K562 (cell line): ENCODE data around the gene LMTK2. TPM values are rescaled to one million over a fixed set of nuclear protein-coding genes. Genes with fewer than 3 reads are reported as not detected.

ENCODE experiments used
- ATAC-seq: fragments of 200-7000 bp; cut with Tn5 transposase; 3 replicates; pipeline ENCODE4 v1.9.1; 2020; ENCODE audit warnings: moderate library complexity
- BruUV-seq: library from RNA; stranded (reverse); fragments of 400-500 nt; replicated peaks from 2 replicates; lab custom pipeline; 2021; lab: Mats Ljungman, UMichigan
- CTCF ChIA-PET: fragments of 300-600 bp; formaldehyde crosslinking; extraction: SDS; loops from one replicate; lab custom pipeline; 2021; ENCODE audit warnings: low intra/inter-chr PET ratio; lab: Yijun Ruan, JAX
- POLR2A ChIA-PET: fragments of 300-600, 350-650 bp; sonication (Branson Sonifier 250); formaldehyde crosslinking; extraction: SDS; loops from one replicate; lab custom pipeline; 2021; ENCODE audit warnings: antibody characterized with exemption, inconsistent platforms; lab: Yijun Ruan, JAX
- DNase-seq, 4 experiments: peaks; one replicate each; pipeline versions ENCODE4 v3.0.0 to v3.0.0-alpha.2; 2011 to 2018; ENCODE audit warnings: low spot score in 3 of 4, mixed read lengths in 3 of 4; ENCODE audit errors: extremely low read depth in 1 of 4
- FAIRE-seq: peaks from 2 replicates; lab custom pipeline; 2011; peaks lifted over from hg19 to GRCh38; lab: Jason Lieb, UNC
- H2AFZ ChIP-seq: 2 replicates; pipeline ENCODE4 v1.6.0; 2011; ENCODE audit warnings: low read depth, low read length, control low read depth, inconsistent platforms
- H3K27ac ChIP-seq: fragments of 200-600 bp; 3 replicates; pipeline ENCODE4 v1.8.0; 2011; ENCODE audit warnings: low read depth, mild to moderate bottlenecking, control low read depth, inconsistent platforms, low read length, moderate library complexity, mixed read lengths; ENCODE audit errors: extremely low read depth
- H3K27me3 ChIP-seq, 2 experiments: fragments of 300-600 bp in 1 of 2; 2 replicates in 1 of 2; 3 replicates in 1 of 2; pipeline versions ENCODE4 v1.6.0 to v1.8.0; 2011; ENCODE audit warnings: inconsistent platforms in 2 of 2, low read length in 2 of 2, mild to moderate bottlenecking in 1 of 2, mixed read lengths in 1 of 2, moderate library complexity in 1 of 2; ENCODE audit not compliant: control insufficient read depth in 2 of 2, insufficient read depth in 2 of 2
- H3K36me3 ChIP-seq: fragments of 300-600 bp; 3 replicates; pipeline ENCODE4 v1.8.0; 2011; ENCODE audit warnings: mild to moderate bottlenecking, low read length, inconsistent platforms; ENCODE audit not compliant: control insufficient read depth, insufficient read depth
- H3K4me1 ChIP-seq, 2 experiments: fragments of 200-600 bp in 1 of 2; replicated peaks in 1 of 2; 2 replicates in 1 of 2; 3 replicates in 1 of 2; pipeline versions ENCODE4 v1.5.1 to v1.8.0; 2011; ENCODE audit warnings: inconsistent platforms in 2 of 2, low read length in 2 of 2, mild to moderate bottlenecking in 1 of 2, mixed read lengths in 1 of 2, moderate library complexity in 1 of 2; ENCODE audit not compliant: control insufficient read depth in 2 of 2, insufficient read depth in 2 of 2
- H3K4me2 ChIP-seq: 2 replicates; pipeline ENCODE4 v1.6.1; 2011; ENCODE audit warnings: low read length, control low read depth, inconsistent platforms, mixed read lengths; ENCODE audit not compliant: insufficient read depth
- H3K4me3 ChIP-seq: fragments of 200-600 bp; sonication (generic), shearing (Covaris generic); 2 replicates; pipeline ENCODE4 v1.5.1; 2016; ENCODE audit warnings: control low read depth, inconsistent platforms
- H3K79me2 ChIP-seq: fragments of 200-600 bp; 3 replicates; pipeline ENCODE4 v1.8.0; 2011; ENCODE audit warnings: low read length, inconsistent platforms; ENCODE audit not compliant: control insufficient read depth, insufficient read depth
- H3K9ac ChIP-seq, 2 experiments: 2 replicates each; pipeline versions ENCODE4 v1.6.0 to v1.6.1; 2011; ENCODE audit warnings: low read depth in 2 of 2, low read length in 2 of 2, control low read depth in 1 of 2, inconsistent platforms in 1 of 2, mild to moderate bottlenecking in 1 of 2, mixed read lengths in 1 of 2; ENCODE audit not compliant: insufficient read depth in 1 of 2
- H3K9me1 ChIP-seq: one replicate; pipeline ENCODE4 v1.6.0; 2011; ENCODE audit warnings: inconsistent platforms, mild to moderate bottlenecking, low read length, moderate library complexity; ENCODE audit not compliant: control insufficient read depth, insufficient read depth
- H3K9me3 ChIP-seq: replicated peaks from 2 replicates; pipeline ENCODE4 v1.5.1; 2011; ENCODE audit warnings: low read depth, low read length, inconsistent platforms; ENCODE audit not compliant: control insufficient read depth, insufficient read depth
- H4K20me1 ChIP-seq: replicated peaks from 2 replicates; pipeline ENCODE4 v1.6.1; 2011; ENCODE audit warnings: low read length, inconsistent platforms, mixed read lengths; ENCODE audit not compliant: control insufficient read depth, insufficient read depth
- CBX3 ChIP-seq, 2 experiments: IDR thresholded peaks; 1 replicate in 1 of 2; 2 replicates in 1 of 2; pipeline ENCODE4 v1.6.1; 2012; ENCODE audit warnings: inconsistent platforms in 2 of 2, low read length in 2 of 2, borderline replicate concordance in 1 of 2, control low read depth in 1 of 2
- DNMT1 ChIP-seq: fragments of 450-650 bp; IDR thresholded peaks from 2 replicates; pipeline ENCODE4 v1.6.1; 2016; ENCODE audit warnings: antibody characterized with exemption, mild to moderate bottlenecking
- FOXP1 ChIP-seq: sonication (generic); formaldehyde crosslinking; IDR thresholded peaks from 2 replicates; pipeline ENCODE4 v1.8.0; 2022; ENCODE audit warnings: mild to moderate bottlenecking, missing genetic modification reagents
- GABPB2 ChIP-seq: fragments of 250-450 bp; sonication (Bioruptor Pico); conservative IDR thresholded peaks from 2 replicates; pipeline ENCODE4 v1.5.1; 2021; ENCODE audit warnings: mild to moderate bottlenecking
- HNRNPUL1 ChIP-seq: fragments of 200-400 bp; formaldehyde crosslinking; IDR thresholded peaks from 2 replicates; pipeline ENCODE4 v1.6.1; 2017; ENCODE audit warnings: low read length
- ILK ChIP-seq: fragments of 450-650 bp; IDR thresholded peaks from 2 replicates; pipeline ENCODE4 v1.6.1; 2016; ENCODE audit warnings: missing genetic modification characterization, low read depth, mild to moderate bottlenecking, missing compliant biosample characterization, moderate library complexity, borderline replicate concordance
- POLR3G ChIP-seq: IDR thresholded peaks from 2 replicates; pipeline ENCODE4 v1.6.1; 2011; ENCODE audit not compliant: insufficient read length, insufficient replicate concordance; ENCODE audit errors: extremely low read depth
- RBM25 ChIP-seq: fragments of 200-400 bp; formaldehyde crosslinking; IDR thresholded peaks from 2 replicates; pipeline ENCODE4 v1.6.1; 2018; ENCODE audit warnings: low read length, low read depth, moderate library complexity; ENCODE audit not compliant: severe bottlenecking
- RFX7 ChIP-seq: fragments of 250-450 bp; sonication (Bioruptor Pico); IDR thresholded peaks from 2 replicates; pipeline ENCODE4 v1.5.1; 2021; ENCODE audit warnings: mild to moderate bottlenecking
- TBP ChIP-seq: optimal IDR thresholded peaks from 2 replicates; pipeline ENCODE3; 2011; ENCODE audit warnings: low read depth, low read length, improper control_type of control experiment
- TRIM28 ChIP-seq: fragments of 450-650 bp; IDR thresholded peaks from 2 replicates; pipeline ENCODE4 v1.6.1; 2017
- ZNF134 ChIP-seq: fragments of 250-450 bp; sonication (Bioruptor Pico); conservative IDR thresholded peaks from 2 replicates; pipeline ENCODE4 v1.4.0; 2020
- ZNF316 ChIP-seq: fragments of 450-650 bp; IDR thresholded peaks from 2 replicates; pipeline ENCODE4 v1.6.1; 2016
- WGBS: fragments of 100-300 bp; shearing (Covaris generic); methylation state at CpG from one replicate; pipeline ENCODE4 v1.1.6; 2016; ENCODE audit warnings: low coverage, mixed read lengths; ENCODE audit not compliant: insufficient coverage; ENCODE audit errors: missing lambda C conversion rate; 5-methylcytosine and 5-hydroxymethylcytosine counted together
- in situ Hi-C: fragments of 300-500 bp; cut with MboI; formaldehyde crosslinking; loops from 4 replicates; pipeline ENCODE4 v1.15.0; 2018; ENCODE audit warnings: inconsistent platforms, mixed read lengths
- intact Hi-C: fragments of 100-400 bp; cut with micrococcal nuclease; formaldehyde crosslinking; loops from 2 replicates; pipeline ENCODE4 v1.14.2; 2022
- polyA plus RNA-seq, 8 experiments: library from polyadenylated mRNA; depleted of rRNA in 4 of 8; stranded (reverse) in 5 of 8; unstranded in 3 of 8; fragments of >200 nt; fragmentation: Nextera tagmentation in 2 of 8; fragmentation: Illumina TruSeq in 1 of 8; extraction: Ambion mirVana in 2 of 8; extraction: Trizol in 1 of 8; gene quantifications; 2 replicates each; pipeline versions ENCODE4 v1.2.1 to v1.2.3, GENCODE V29; 2011 to 2014; ENCODE audit warnings: inconsistent platforms in 1 of 8, missing spikeins in 1 of 8
- total RNA-seq, 7 experiments: library from RNA; depleted of rRNA in 6 of 7; stranded (reverse); fragments of >200 nt in 6 of 7; fragmentation: Illumina TruSeq in 2 of 7; extraction: Trizol in 2 of 7; gene quantifications; 2 replicates each; pipeline versions ENCODE4 v1.2.1 to v1.2.3, GENCODE V29; 2011 to 2021; ENCODE audit warnings: low replicate concordance in 1 of 7
- TF ChIP-seq, protein P1 (sequence below): sonication (generic); formaldehyde crosslinking; IDR thresholded peaks from 2 replicates; pipeline ENCODE4 v1.8.1; 2023; ENCODE audit warnings: mild to moderate bottlenecking, missing genetic modification reagents

Gene LMTK2
- total and polyA plus RNA-seq, 9 of the 15 experiments (the other 6 are each of a cell fraction or from before 2014, with no cell fraction given) = 0.78 to 16.4 (median 6.3) TPM

DNA sequence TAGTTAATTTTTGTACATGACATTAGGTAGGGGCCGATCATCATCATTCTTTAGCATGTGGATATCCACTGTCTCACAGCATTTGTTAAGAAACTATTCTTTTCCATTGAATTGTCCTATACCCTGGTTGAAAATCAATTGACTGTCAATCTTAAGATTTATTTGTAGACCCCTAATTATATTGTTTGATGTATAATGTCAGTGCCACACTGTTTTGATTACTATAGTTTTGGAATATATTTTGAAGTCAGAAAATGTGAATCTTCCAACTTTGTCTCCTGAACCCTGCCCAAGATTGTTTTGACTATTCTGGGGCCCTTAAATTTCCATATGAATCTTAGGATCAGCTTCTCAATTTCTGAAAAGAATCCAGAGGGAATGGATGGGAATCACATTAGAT is 6.6 kb upstream of the LMTK2 start (continued):
- TF ChIP-seq POLR3G (no peak), ZNF134 (CRISPR knock-in tag) (no peak), RBM25 (peak; percentile 97), GABPB2 (CRISPR knock-in tag) (no peak), HNRNPUL1 (no peak), DNMT1 (no peak)
- TF ChIP-seq, protein P1, sequence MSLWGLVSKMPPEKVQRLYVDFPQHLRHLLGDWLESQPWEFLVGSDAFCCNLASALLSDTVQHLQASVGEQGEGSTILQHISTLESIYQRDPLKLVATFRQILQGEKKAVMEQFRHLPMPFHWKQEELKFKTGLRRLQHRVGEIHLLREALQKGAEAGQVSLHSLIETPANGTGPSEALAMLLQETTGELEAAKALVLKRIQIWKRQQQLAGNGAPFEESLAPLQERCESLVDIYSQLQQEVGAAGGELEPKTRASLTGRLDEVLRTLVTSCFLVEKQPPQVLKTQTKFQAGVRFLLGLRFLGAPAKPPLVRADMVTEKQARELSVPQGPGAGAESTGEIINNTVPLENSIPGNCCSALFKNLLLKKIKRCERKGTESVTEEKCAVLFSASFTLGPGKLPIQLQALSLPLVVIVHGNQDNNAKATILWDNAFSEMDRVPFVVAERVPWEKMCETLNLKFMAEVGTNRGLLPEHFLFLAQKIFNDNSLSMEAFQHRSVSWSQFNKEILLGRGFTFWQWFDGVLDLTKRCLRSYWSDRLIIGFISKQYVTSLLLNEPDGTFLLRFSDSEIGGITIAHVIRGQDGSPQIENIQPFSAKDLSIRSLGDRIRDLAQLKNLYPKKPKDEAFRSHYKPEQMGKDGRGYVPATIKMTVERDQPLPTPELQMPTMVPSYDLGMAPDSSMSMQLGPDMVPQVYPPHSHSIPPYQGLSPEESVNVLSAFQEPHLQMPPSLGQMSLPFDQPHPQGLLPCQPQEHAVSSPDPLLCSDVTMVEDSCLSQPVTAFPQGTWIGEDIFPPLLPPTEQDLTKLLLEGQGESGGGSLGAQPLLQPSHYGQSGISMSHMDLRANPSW (CRISPR knock-in tag) = no peak

DNA sequence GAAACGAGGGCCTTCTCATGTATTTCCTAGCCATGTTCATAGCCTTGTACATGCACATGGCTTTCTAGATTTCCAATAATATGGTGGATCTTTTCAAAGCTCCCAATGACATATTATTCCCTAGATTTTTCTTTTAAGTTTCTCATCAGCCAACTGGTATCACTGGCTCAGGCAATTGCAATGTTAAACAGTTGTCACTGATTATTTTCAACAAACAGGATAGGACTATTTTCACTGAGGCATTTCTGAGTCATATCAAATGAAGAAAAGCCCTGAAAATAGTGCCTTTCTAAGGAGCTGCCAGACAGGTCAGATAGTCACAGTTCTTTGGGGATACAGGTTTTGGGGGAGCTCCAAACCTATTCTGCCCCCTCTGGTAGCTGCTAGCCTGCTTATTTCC is 4.5 kb upstream of the LMTK2 start:
- peaks cover 6% of the 10 kb centered on the region for H3K79me2 ChIP-seq
- ATAC-seq (no peak), DNase-seq (no peak), FAIRE-seq (no peak)
- peaks cover 2% of the 10 kb centered on the region; the same call in 1 of the 2 replicates for H3K9me3 ChIP-seq
- no peak overlapping the region for H2AFZ ChIP-seq
- ChIA-PET CTCF (no interaction called here), POLR2A (no interaction called here)
- no peak overlapping the region for H3K27ac ChIP-seq
- 5% methylated on average over 1 of the region's 1 CpG for WGBS
- intact Hi-C loops = no loop called here
- H3K36me3 ChIP-seq = no peaks in the 10 kb centered on the region
- no TSS peak for BruUV-seq
- H4K20me1 ChIP-seq = no peaks in the 10 kb centered on the region
- H3K4me1 ChIP-seq = no peaks in the 10 kb centered on the region
- no peak overlapping the region for H3K4me2 ChIP-seq
- H3K9ac ChIP-seq = no peak overlapping the region
- H3K27me3 ChIP-seq = peaks cover 0 to 3% of the 10 kb centered on the region in 2 experiments; a peak in 1 of 5 replicates
- in situ Hi-C loops = no loop called here
- no peaks in the 10 kb centered on the region for H3K9me1 ChIP-seq
- no peak overlapping the region for H3K4me3 ChIP-seq
- no peak for TF ChIP-seq ILK (tag)
- no peak for TF ChIP-seq RFX7
- TF ChIP-seq TBP = no peak
- TF ChIP-seq CBX3 (IDR thresholded peaks at IDR 0.05; ENCODE audit: borderline replicate concordance in 1 of 2, low read length in 2 of 2) = peak in 1 of 2 experiments; percentile 70; a peak in 1 of 3 replicates
- no peak for TF ChIP-seq FOXP1 (CRISPR knock-in tag)
- no peak for TF ChIP-seq ZNF316
- peak; percentile 48; the same call in 1 of the 2 replicates for TF ChIP-seq TRIM28
